ENCODE data around the gene P3H3. TPM values are rescaled to one million over a fixed set of nuclear protein-coding genes. Genes with fewer than 3 reads are reported as not detected.

The P3H3 gene
- total RNA-seq, 1 donor from 2014 or later, result 10.3 TPM

- intact Hi-C loops (cut with DNase I), result loop anchor here (2.0 to 5.0 kb wide), 2 partner anchors 41 to 89 kb away; no protein-coding TSS in a partner anchor
- DNase-seq (ENCODE audit: missing footprints), result no peak
- ATAC-seq, result no peak
These were observed 4.8 kb upstream of the P3H3 start for GRCh38 chr12:6823182-6824084.

- intact Hi-C loops (cut with DNase I), result loop anchor here (2.0 to 5.0 kb wide), 2 partner anchors 42 to 89 kb away; no protein-coding TSS in a partner anchor
- no peak for DNase-seq (ENCODE audit: missing footprints)
- no peak for ATAC-seq
These were observed 4.0 kb upstream of the P3H3 start for GRCh38 chr12:6824085-6824775.

- intact Hi-C loops (cut with DNase I), result loop anchor here (1.0 to 5.0 kb wide), 4 partner anchors 43 to 213 kb away; partner anchors contain the start of gene MLF2
These were observed 3.3 kb upstream of the P3H3 start for GRCh38 chr12:6824901-6825381.

GRCh38 chr12:6825398-6826124 is 2.6 kb upstream of the P3H3 start:
- DNase-seq (ENCODE audit: missing footprints), result peak; percentile 89
- ATAC-seq, result peak; percentile 58
- intact Hi-C loops (cut with DNase I), result loop anchor here (1.0 to 5.0 kb wide), 3 partner anchors 72 to 213 kb away; partner anchors contain the start of gene MLF2

More at GRCh38 chr12:6824901-6825381, 3.3 kb upstream of the P3H3 start:
- ATAC-seq, result no peak
- DNase-seq (ENCODE audit: missing footprints), result no peak

- no peak for DNase-seq (ENCODE audit: missing footprints)
- ATAC-seq, result no peak
- intact Hi-C loops (cut with DNase I), result loop anchor here (5.0 kb wide), 1 partner anchor 214 kb away; no protein-coding TSS in a partner anchor
These were observed 2.0 kb upstream of the P3H3 start for GRCh38 chr12:6826125-6826733.

GRCh38 chr12:6826734-6827436 is 1.3 kb upstream of the P3H3 start:
- no peak for ATAC-seq
- intact Hi-C loops (cut with DNase I), result loop anchor here (5.0 kb wide), 1 partner anchor 215 kb away; no protein-coding TSS in a partner anchor
- DNase-seq (ENCODE audit: missing footprints), result no peak

- intact Hi-C loops (cut with DNase I), result loop anchor here (5.0 kb wide), 1 partner anchor 215 kb away; no protein-coding TSS in a partner anchor
- DNase-seq (ENCODE audit: missing footprints) (peak; percentile 90), ATAC-seq (peak; percentile 69)
These were observed 733 bp upstream of the P3H3 start for GRCh38 chr12:6827437-6827911.

GRCh38 chr12:6828781-6829535 is 751 bp downstream of the P3H3 start:
- intact Hi-C loops (cut with DNase I), result loop anchor here (5.0 kb wide), 1 partner anchor 217 kb away; no protein-coding TSS in a partner anchor
- peak; percentile 27 for ATAC-seq
- no peak for DNase-seq (ENCODE audit: missing footprints)

- no peak for ATAC-seq
- no peak for DNase-seq (ENCODE audit: missing footprints)
- intact Hi-C loops (cut with DNase I), result loop anchor here (5.0 kb wide), 1 partner anchor 217 kb away; no protein-coding TSS in a partner anchor
These were observed 1.5 kb downstream of the P3H3 start for GRCh38 chr12:6829536-6830220.

- ATAC-seq (no peak), DNase-seq (ENCODE audit: missing footprints) (no peak)
- intact Hi-C loops (cut with DNase I), result no loop called here
These were observed 2.2 kb downstream of the P3H3 start for GRCh38 chr12:6830286-6830890.

GRCh38 chr12:6830999-6831398 is 2.8 kb downstream of the P3H3 start:
- ATAC-seq, result no peak
- no peak for DNase-seq (ENCODE audit: missing footprints)
- intact Hi-C loops (cut with DNase I), result no loop called here

- ATAC-seq (no peak), DNase-seq (ENCODE audit: missing footprints) (no peak)
- intact Hi-C loops (cut with DNase I), result no loop called here
These were observed 3.3 kb downstream of the P3H3 start for GRCh38 chr12:6831450-6831995.

GRCh38 chr12:6832125-6832524 is 3.9 kb downstream of the P3H3 start:
- intact Hi-C loops (cut with DNase I), result no loop called here
- ATAC-seq (no peak), DNase-seq (ENCODE audit: missing footprints) (no peak)

- ATAC-seq (no peak), DNase-seq (ENCODE audit: missing footprints) (peak; percentile 73)
- intact Hi-C loops (cut with DNase I), result no loop called here
These were observed 5.1 kb downstream of the P3H3 start for GRCh38 chr12:6833189-6833890.

- DNase-seq (ENCODE audit: missing footprints) (no peak), ATAC-seq (no peak)
- intact Hi-C loops (cut with DNase I), result no loop called here
These were observed 6.0 kb downstream of the P3H3 start for GRCh38 chr12:6834254-6834653.

Measured in Right ventricle myocardium inferior (tissue), 1 donor.